ENCODE measurements around the gene ZNF583. TPM values are rescaled to one million over a fixed set of nuclear protein-coding genes. Genes with fewer than 3 reads are reported as not detected.
A peak's percentile ranks its signal among the peaks of the same experiment; 100 is the strongest.

The ZNF583 gene
- total and polyA plus RNA-seq, 2 of the 13 experiments (the other 11 are each of a cell fraction or from before 2014, with no cell fraction given), result 0.65 to 5.3 TPM

GRCh38 chr19:56393119-56394012, 10.8 kb upstream of the ZNF583 start, which contains the start of gene ZNF582 (continued):
- TF ChIP-seq, protein P1, sequence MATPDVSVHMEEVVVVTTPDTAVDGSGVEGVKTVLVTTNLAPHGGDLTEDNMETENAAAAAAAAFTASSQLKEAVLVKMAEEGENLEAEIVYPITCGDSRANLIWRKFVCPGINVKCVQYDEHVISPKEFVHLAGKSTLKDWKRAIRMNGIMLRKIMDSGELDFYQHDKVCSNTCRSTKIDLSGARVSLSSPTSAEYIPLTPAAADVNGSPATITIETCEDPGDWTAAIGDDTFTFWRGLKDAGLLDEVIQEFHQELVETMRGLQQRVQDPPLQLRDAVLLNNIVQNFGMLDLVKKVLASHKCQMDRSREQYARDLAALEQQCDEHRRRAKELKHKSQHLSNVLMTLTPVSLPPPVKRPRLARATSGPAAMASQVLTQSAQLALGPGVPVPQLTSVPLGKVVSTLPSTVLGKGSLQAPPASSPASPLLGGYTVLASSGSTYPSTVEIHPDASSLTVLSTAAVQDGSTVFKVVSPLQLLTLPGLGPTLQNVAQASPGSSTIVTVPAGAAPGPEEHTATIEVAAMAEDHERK (CRISPR knock-in tag; IDR thresholded peaks at IDR 0.05; ENCODE audit: low read depth), result peak; percentile 70; the same call in 1 of the 2 replicates
- TF ChIP-seq ZNF713 (CRISPR knock-in tag; IDR thresholded peaks at IDR 0.05) (no peak), ZNF34 (CRISPR knock-in tag; IDR thresholded peaks at IDR 0.05; ENCODE audit: borderline replicate concordance) (no peak), ZBTB4 (CRISPR knock-in tag; IDR thresholded peaks at IDR 0.05; ENCODE audit: borderline replicate concordance) (peak; percentile 50; the same call in 1 of the 2 replicates), ZNF160 (CRISPR knock-in tag; IDR thresholded peaks at IDR 0.05) (no peak), ZFY (CRISPR knock-in tag; IDR thresholded peaks at IDR 0.05) (peak; percentile 79), ZNF230 (CRISPR knock-in tag; IDR thresholded peaks at IDR 0.05) (0 out of 2 replicates have a peak, but pooled peaks have one; percentile 29), ATF1 (CRISPR knock-in tag; IDR thresholded peaks at IDR 0.05) (no peak), ZNF567 (CRISPR knock-in tag; IDR thresholded peaks at IDR 0.05; ENCODE audit: borderline replicate concordance) (no peak), PBX3 (CRISPR knock-in tag; IDR thresholded peaks at IDR 0.05; ENCODE audit: borderline replicate concordance) (no peak), POLR2A (IDR thresholded peaks at IDR 0.05; ENCODE audit: insufficient read depth in 1 of 2, low read depth in 2 of 2, low read length in 2 of 2) (no peak), E2F1 (CRISPR knock-in tag; IDR thresholded peaks at IDR 0.05) (no peak)
- TF ChIP-seq, protein P2, sequence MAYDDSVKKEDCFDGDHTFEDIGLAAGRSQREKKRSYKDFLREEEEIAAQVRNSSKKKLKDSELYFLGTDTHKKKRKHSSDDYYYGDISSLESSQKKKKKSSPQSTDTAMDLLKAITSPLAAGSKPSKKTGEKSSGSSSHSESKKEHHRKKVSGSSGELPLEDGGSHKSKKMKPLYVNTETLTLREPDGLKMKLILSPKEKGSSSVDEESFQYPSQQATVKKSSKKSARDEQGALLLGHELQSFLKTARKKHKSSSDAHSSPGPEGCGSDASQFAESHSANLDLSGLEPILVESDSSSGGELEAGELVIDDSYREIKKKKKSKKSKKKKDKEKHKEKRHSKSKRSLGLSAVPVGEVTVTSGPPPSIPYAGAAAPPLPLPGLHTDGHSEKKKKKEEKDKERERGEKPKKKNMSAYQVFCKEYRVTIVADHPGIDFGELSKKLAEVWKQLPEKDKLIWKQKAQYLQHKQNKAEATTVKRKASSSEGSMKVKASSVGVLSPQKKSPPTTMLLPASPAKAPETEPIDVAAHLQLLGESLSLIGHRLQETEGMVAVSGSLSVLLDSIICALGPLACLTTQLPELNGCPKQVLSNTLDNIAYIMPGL (CRISPR knock-in tag; IDR thresholded peaks at IDR 0.05; ENCODE audit: borderline replicate concordance in 1 of 2, low read depth in 1 of 2), result peak; percentile 54 to 87; a peak in 3 of 4 replicates
- TF ChIP-seq, protein P3, sequence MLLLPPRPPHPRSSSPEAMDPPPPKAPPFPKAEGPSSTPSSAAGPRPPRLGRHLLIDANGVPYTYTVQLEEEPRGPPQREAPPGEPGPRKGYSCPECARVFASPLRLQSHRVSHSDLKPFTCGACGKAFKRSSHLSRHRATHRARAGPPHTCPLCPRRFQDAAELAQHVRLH (CRISPR knock-in tag; IDR thresholded peaks at IDR 0.05; ENCODE audit: borderline replicate concordance, low read depth), result peak; percentile 37; the same call in 1 of the 2 replicates
- TF ChIP-seq, protein P4, sequence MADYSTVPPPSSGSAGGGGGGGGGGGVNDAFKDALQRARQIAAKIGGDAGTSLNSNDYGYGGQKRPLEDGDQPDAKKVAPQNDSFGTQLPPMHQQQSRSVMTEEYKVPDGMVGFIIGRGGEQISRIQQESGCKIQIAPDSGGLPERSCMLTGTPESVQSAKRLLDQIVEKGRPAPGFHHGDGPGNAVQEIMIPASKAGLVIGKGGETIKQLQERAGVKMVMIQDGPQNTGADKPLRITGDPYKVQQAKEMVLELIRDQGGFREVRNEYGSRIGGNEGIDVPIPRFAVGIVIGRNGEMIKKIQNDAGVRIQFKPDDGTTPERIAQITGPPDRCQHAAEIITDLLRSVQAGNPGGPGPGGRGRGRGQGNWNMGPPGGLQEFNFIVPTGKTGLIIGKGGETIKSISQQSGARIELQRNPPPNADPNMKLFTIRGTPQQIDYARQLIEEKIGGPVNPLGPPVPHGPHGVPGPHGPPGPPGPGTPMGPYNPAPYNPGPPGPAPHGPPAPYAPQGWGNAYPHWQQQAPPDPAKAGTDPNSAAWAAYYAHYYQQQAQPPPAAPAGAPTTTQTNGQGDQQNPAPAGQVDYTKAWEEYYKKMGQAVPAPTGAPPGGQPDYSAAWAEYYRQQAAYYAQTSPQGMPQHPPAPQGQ (CRISPR knock-in tag; IDR thresholded peaks at IDR 0.05; ENCODE audit: borderline replicate concordance), result no peak

Measured in HepG2 (cell line).